DMS114 treated with DMSO at 0.1 percent for 48 hours (cell line): Measurements from ENCODE around the gene SRSF6.
A peak's percentile ranks its signal among the peaks of the same experiment; 100 is the strongest.
"Not testable (repeated sequence)": the region's sequence is repeated elsewhere in the genome, so short reads cannot be mapped to it uniquely, and the experiment has no call there.

Source experiments
- DNase-seq: peaks from one replicate; lab custom pipeline; 2025; ENCODE audit not compliant: unreplicated experiment; lab: John Stamatoyannopoulos, UW

Gene SRSF6

DNA sequence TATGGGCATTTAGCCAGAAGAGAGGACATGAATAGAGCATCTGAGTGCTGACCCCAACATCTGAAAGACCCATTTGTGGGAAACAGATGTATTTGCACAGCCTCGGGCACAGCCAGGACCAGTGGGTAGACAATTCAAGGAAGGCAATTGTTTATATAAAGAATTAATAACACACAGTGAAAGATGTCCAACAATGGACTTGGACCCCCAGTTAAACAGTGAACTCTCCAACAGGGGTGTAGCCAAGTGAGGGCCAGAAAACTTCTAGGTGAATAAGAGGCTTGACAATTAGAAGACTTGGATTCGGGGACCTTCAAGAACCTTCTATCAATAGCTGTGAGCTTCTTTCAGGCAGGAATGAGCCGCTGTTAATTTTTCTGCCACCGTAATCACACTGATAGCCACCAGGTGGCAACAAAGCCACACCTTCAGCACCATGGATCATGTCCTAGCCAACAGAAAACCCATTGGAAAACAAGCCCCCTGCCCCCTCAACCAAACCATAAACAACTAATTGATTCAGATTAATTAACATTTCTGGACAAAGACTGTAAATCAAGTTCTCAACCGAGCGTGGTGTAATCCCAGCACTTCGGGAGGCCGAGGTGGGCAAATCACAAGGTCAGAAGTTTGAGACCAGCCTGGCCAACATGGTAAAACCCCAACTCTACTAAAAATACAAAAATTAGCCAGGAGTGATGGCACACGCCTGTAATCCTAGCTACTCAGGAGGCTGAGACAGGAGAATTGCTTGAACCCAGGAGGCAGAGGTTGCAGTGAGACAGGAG is 8.8 kb upstream of the SRSF6 start:
- peak; percentile 22 for DNase-seq

GRCh38 chr20:43450841-43451799 is 6.6 kb upstream of the SRSF6 start:
- no peak for DNase-seq

DNA sequence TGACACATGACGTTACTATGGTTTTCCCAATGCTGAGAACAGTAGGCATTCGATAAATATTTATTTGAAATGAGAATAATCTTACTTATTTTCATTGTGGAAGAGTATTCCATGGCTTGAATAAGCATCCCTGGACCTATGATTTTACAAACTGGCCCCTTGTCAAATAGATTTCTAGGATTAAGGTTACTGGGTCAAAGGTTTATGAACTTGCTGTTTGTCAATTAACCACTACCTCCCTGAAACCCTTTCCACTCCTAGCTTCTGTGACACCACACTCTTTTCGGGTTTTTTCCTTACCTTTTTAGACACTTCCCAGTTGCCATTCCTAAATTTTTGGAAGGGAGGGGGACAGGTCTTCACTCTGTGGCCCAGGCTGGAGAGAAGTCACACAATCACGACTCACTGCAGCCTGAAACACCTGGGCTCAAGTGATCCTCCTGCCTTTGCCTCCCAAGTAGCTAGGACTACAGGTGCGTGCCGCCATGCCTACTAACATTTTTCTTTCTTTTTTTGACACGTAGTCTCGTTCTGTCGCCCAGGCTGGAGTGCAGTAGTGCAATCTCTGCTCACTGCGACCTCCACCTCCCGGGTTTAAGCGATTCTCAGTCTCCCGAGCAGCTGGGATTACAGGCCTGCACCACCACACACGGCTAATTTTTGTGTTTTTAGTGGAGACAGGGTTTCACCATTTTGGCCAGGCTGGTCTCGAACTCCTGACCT is 5.1 kb upstream of the SRSF6 start:
- DNase-seq: no peak

GRCh38 chr20:43456252-43456651 is 1.4 kb upstream of the SRSF6 start:
- DNase-seq: not testable (repeated sequence)

GRCh38 chr20:43456809-43457639 is 672 bp upstream of the SRSF6 start:
- DNase-seq: peak; percentile 88

GRCh38 chr20:43458422-43458924 is 777 bp downstream of the SRSF6 start:
- no peak for DNase-seq

- DNase-seq: no peak
Observed at GRCh38 chr20:43459022-43459942, 1.6 kb downstream of the SRSF6 start.

- no peak for DNase-seq
Observed at GRCh38 chr20:43460172-43460829, 2.6 kb downstream of the SRSF6 start.

GRCh38 chr20:43460830-43461200 is 3.1 kb downstream of the SRSF6 start:
- no peak for DNase-seq

- no peak for DNase-seq
Observed at GRCh38 chr20:43461894-43462659, 4.4 kb downstream of the SRSF6 start.

GRCh38 chr20:43462660-43463526 is 5.2 kb downstream of the SRSF6 start:
- no peak for DNase-seq

- no peak for DNase-seq
Observed at GRCh38 chr20:43463527-43464218, 6.0 kb downstream of the SRSF6 start.

GRCh38 chr20:43464219-43464790 is 6.6 kb downstream of the SRSF6 start:
- no peak for DNase-seq

- DNase-seq: no peak
Observed at GRCh38 chr20:43465625-43465943, 7.9 kb downstream of the SRSF6 start.

DNA sequence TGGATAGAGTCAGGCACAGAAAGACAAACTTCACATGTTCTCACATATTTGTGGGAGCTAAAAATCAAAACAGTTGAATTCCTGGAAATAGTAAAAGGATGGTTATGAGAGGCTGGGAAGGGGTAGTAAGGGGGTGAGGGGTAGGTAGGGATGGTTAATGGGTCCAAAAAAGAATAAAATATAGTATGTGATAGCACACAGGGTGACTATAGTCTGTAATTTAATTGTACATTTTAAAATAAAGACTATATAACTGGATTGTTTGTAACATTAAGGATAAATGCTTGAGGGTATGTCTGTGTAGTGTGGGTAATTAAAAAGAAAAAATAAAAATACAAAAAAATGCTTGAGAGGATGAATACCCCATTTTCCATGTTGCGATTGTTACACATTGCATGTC is 9.9 kb downstream of the SRSF6 start:
- DNase-seq: no peak

GRCh38 chr20:43472671-43473380 is 15.1 kb downstream of the SRSF6 start:
- DNase-seq: no peak
